GM19239 (cell line): ENCODE results near the gene ACAA2.

Experiments used
- DNase-seq: peaks from one replicate; pipeline ENCODE4 v3.0.0; 2011; ENCODE audit warnings: low spot score; ENCODE audit not compliant: insufficient read length
- FAIRE-seq: peaks from 2 replicates; lab custom pipeline; 2011; peaks lifted over from hg19 to GRCh38; lab: Jason Lieb, UNC

Gene ACAA2

GRCh38 chr18:49778826-49779465, 34.4 kb downstream of the ACAA2 start:
- FAIRE-seq (no peak), DNase-seq (no peak)

GRCh38 chr18:49769047-49769728, 44.1 kb downstream of the ACAA2 start:
- FAIRE-seq (no peak), DNase-seq (no peak)

- DNase-seq (no peak), FAIRE-seq (no peak)
Measured at GRCh38 chr18:49768051-49768391, 45.3 kb downstream of the ACAA2 start.

GRCh38 chr18:49767111-49768050, 46.0 kb downstream of the ACAA2 start:
- no peak for FAIRE-seq

GRCh38 chr18:49766646-49767045, 46.7 kb downstream of the ACAA2 start:
- FAIRE-seq (no peak), DNase-seq (no peak)

More at GRCh38 chr18:49767111-49768050, 46.0 kb downstream of the ACAA2 start:
- DNase-seq: no peak

GRCh38 chr18:49764032-49764431, 49.3 kb downstream of the ACAA2 start:
- no peak for FAIRE-seq
- no peak for DNase-seq

GRCh38 chr18:49763590-49763989, 49.7 kb downstream of the ACAA2 start:
- FAIRE-seq: no peak

GRCh38 chr18:49762191-49763077, 50.9 kb downstream of the ACAA2 start:
- DNase-seq (no peak), FAIRE-seq (no peak)

More at GRCh38 chr18:49763590-49763989, 49.7 kb downstream of the ACAA2 start:
- no peak for DNase-seq

GRCh38 chr18:49761771-49762170, 51.6 kb downstream of the ACAA2 start:
- FAIRE-seq (no peak), DNase-seq (no peak)

- DNase-seq (no peak), FAIRE-seq (no peak)
Measured at GRCh38 chr18:49758263-49758610, 55.1 kb downstream of the ACAA2 start.

GRCh38 chr18:49757513-49758262, 55.6 kb downstream of the ACAA2 start:
- DNase-seq (peak; percentile 21), FAIRE-seq (no peak)

- DNase-seq (no peak), FAIRE-seq (no peak)
Measured at GRCh38 chr18:49756671-49757362, 56.5 kb downstream of the ACAA2 start.

GRCh38 chr18:49756135-49756534, 57.2 kb downstream of the ACAA2 start:
- FAIRE-seq (no peak), DNase-seq (no peak)

- no peak for FAIRE-seq
Measured at GRCh38 chr18:49755489-49755888, 57.8 kb downstream of the ACAA2 start.

GRCh38 chr18:49754866-49755265, 58.5 kb downstream of the ACAA2 start:
- FAIRE-seq (no peak), DNase-seq (no peak)

More at GRCh38 chr18:49755489-49755888, 57.8 kb downstream of the ACAA2 start:
- no peak for DNase-seq

- no peak for DNase-seq
- no peak for FAIRE-seq
Measured at GRCh38 chr18:49753643-49754042, 59.7 kb downstream of the ACAA2 start.

GRCh38 chr18:49752095-49752457, 61.3 kb downstream of the ACAA2 start:
- FAIRE-seq (no peak), DNase-seq (no peak)

GRCh38 chr18:49751427-49752094, 61.8 kb downstream of the ACAA2 start:
- no peak for DNase-seq
- no peak for FAIRE-seq
